SJSA1 (cell line): ENCODE data around the gene CLDN24. TPM values are rescaled to one million over a fixed set of nuclear protein-coding genes. Genes with fewer than 3 reads are reported as not detected.

Experiments
- DNase-seq, 2 experiments: peaks; one replicate each; pipeline ENCODE4 v3.0.0-alpha.2; 2015 to 2020; ENCODE audit warnings: low spot score in 2 of 2, low read depth in 1 of 2
- H3K27ac ChIP-seq: fragments of 250-450 bp; sonication (Bioruptor Pico); 2 replicates; pipeline ENCODE4 v1.5.1; 2020; ENCODE audit warnings: mild to moderate bottlenecking, moderate library complexity
- H3K27me3 ChIP-seq: fragments of 250-450 bp; sonication (Bioruptor Pico); replicated peaks from 2 replicates; pipeline ENCODE4 v1.5.1; 2020; ENCODE audit warnings: mild to moderate bottlenecking, moderate library complexity
- H3K36me3 ChIP-seq: fragments of 250-450 bp; sonication (Bioruptor Pico); 2 replicates; pipeline ENCODE4 v1.5.1; 2020; ENCODE audit warnings: mild to moderate bottlenecking
- H3K4me1 ChIP-seq: fragments of 250-450 bp; sonication (Bioruptor Pico); replicated peaks from 2 replicates; pipeline ENCODE4 v1.6.1; 2021; ENCODE audit warnings: mild to moderate bottlenecking
- H3K4me3 ChIP-seq: fragments of 250-450 bp; sonication (Bioruptor Pico); 2 replicates; pipeline ENCODE4 v1.5.1; 2020; ENCODE audit warnings: mild to moderate bottlenecking
- H3K9me3 ChIP-seq: fragments of 250-450 bp; sonication (Bioruptor Pico); replicated peaks from 2 replicates; pipeline ENCODE4 v1.5.1; 2020; ENCODE audit warnings: mild to moderate bottlenecking
- total RNA-seq: library from RNA; depleted of rRNA; stranded (reverse); fragments of >200 nt; shearing (Covaris generic); gene quantifications from 2 replicates; pipeline ENCODE4 v1.2.3, GENCODE V29; 2014

The CLDN24 gene
- total RNA-seq, 1 experiment from 2014 or later = not detected

GRCh38 chr4:183323295-183323694, 1.1 kb upstream of the CLDN24 start:
- H3K9me3 ChIP-seq = peaks cover 12% of the 10 kb centered on the region; the same call in 1 of the 2 replicates
- no peak overlapping the region for H3K4me3 ChIP-seq
- DNase-seq = no peak
- H3K4me1 ChIP-seq = 0 out of 2 replicates have a peak, but pooled peaks cover 4% of the 10 kb centered on the region
- no peaks in the 10 kb centered on the region for H3K27me3 ChIP-seq
- H3K36me3 ChIP-seq = peaks cover 21% of the 10 kb centered on the region
- H3K27ac ChIP-seq = no peak overlapping the region

DNA sequence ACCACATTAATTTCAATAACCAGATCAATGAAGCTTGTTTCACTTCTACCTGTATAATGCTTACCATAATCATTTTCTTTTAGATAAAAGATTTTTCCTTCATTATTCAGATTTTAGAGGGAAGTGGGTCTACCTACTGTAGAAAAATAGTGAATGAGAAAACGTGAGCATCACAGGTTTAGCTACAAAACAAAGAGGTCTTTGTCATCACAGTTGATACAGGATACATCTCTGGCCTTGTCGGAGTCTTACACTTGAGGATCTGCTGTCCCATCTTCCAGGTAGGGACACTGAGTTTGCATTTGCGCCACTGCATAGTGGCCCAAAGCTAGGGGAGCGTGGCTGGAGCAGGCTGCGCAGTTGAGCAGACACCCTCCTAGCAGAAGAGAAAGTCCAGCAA, 710 bp downstream of the CLDN24 start:
- Histone ChIP-seq H3K27me3 (no peaks in the 10 kb centered on the region), H3K27ac (no peak overlapping the region), H3K9me3 (peaks cover 6% of the 10 kb centered on the region; the same call in 1 of the 2 replicates), H3K4me3 (no peak overlapping the region), H3K36me3 (peaks cover 21% of the 10 kb centered on the region), H3K4me1 (no peaks in the 10 kb centered on the region)
- no peak for DNase-seq

- peaks cover 20% of the 10 kb centered on the region for H3K36me3 ChIP-seq
- no peak overlapping the region for H3K27ac ChIP-seq
- H3K4me3 ChIP-seq = no peak overlapping the region
- DNase-seq = no peak
- no peaks in the 10 kb centered on the region for H3K4me1 ChIP-seq
- H3K27me3 ChIP-seq = no peaks in the 10 kb centered on the region
- peaks cover 1% of the 10 kb centered on the region; the same call in 1 of the 2 replicates for H3K9me3 ChIP-seq
These were observed 1.1 kb downstream of the CLDN24 start for GRCh38 chr4:183321079-183321478.

- Histone ChIP-seq H3K27me3 (no peaks in the 10 kb centered on the region), H3K9me3 (no peaks in the 10 kb centered on the region; the same call in 1 of the 2 replicates), H3K4me3 (no peak within 1 kb of the TSS), H3K36me3 (peaks cover 22% of the 10 kb centered on the region), H3K27ac (no peak within 1 kb of the TSS), H3K4me1 (no peaks in the 10 kb centered on the region)
- DNase-seq = no peak
These were observed 1.8 kb downstream of the CLDN24 start, which contains the start of gene CLDN22 for GRCh38 chr4:183320211-183321059. CLDN22 (minus strand) TSS chr4:183320276; CDS start chr4:183320218, 58 bp downstream.

DNA sequence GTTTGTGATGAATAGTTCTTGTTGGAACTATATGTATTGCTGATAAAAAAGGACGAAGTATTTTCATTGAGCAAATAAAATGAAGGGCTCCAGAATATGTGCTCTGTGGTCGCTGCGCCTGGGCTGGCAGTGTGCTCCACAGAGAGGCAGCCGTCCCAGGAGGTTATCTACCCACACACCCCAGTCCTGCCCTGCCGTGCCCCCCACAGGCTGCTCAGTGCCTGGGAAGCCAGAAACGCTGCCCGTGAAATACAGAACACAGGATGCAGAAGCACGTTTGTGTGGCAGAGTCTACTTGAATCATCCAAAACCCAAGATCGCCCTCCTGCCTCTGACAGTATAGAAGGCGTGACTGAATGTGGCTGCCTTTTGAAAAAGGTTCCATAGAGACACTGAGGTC, 3.6 kb downstream of the CLDN24 start:
- H3K27me3 ChIP-seq = no peaks in the 10 kb centered on the region
- no peak overlapping the region for H3K4me3 ChIP-seq
- no peaks in the 10 kb centered on the region for H3K9me3 ChIP-seq
- H3K36me3 ChIP-seq = peaks cover 40% of the 10 kb centered on the region
- H3K4me1 ChIP-seq = no peaks in the 10 kb centered on the region
- no peak overlapping the region for H3K27ac ChIP-seq
- DNase-seq = no peak

DNA sequence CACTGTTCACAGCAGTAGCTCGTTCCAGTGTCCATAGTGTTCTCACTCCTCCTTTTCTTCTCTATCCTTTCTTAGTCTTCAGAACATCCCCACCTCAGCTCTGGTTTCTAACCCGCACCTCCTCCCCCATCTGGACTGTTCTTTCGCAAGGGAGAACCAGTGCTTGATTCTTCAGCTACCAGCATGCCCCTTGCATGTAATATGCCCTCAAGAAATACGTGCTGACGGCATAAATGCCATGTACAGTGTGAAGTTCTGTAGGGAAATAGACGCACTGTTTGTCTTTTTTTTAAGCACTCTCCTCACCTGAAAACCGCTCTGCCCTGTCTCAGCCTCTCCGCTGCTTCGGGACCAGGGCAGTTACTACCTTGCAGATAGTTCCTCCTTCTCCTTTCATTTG, 7.4 kb downstream of the CLDN24 start:
- Histone ChIP-seq H3K36me3 (peaks cover 50% of the 10 kb centered on the region), H3K27me3 (no peaks in the 10 kb centered on the region), H3K4me3 (no peak overlapping the region), H3K27ac (no peak overlapping the region), H3K4me1 (no peaks in the 10 kb centered on the region), H3K9me3 (no peaks in the 10 kb centered on the region)
- DNase-seq = no peak

GRCh38 chr4:183314336-183314735, 7.9 kb downstream of the CLDN24 start:
- H3K4me1 ChIP-seq = no peaks in the 10 kb centered on the region

GRCh38 chr4:183312841-183313240, 9.4 kb downstream of the CLDN24 start:
- no peak for DNase-seq
- Histone ChIP-seq H3K4me3 (no peak overlapping the region), H3K27me3 (no peaks in the 10 kb centered on the region), H3K27ac (no peak overlapping the region), H3K4me1 (no peaks in the 10 kb centered on the region), H3K36me3 (peaks cover 48% of the 10 kb centered on the region), H3K9me3 (no peaks in the 10 kb centered on the region)

More at GRCh38 chr4:183314336-183314735, 7.9 kb downstream of the CLDN24 start:
- no peak overlapping the region for H3K27ac ChIP-seq
- no peak for DNase-seq
- H3K9me3 ChIP-seq = no peaks in the 10 kb centered on the region
- no peak overlapping the region for H3K4me3 ChIP-seq
- H3K27me3 ChIP-seq = no peaks in the 10 kb centered on the region
- peaks cover 52% of the 10 kb centered on the region for H3K36me3 ChIP-seq

DNA sequence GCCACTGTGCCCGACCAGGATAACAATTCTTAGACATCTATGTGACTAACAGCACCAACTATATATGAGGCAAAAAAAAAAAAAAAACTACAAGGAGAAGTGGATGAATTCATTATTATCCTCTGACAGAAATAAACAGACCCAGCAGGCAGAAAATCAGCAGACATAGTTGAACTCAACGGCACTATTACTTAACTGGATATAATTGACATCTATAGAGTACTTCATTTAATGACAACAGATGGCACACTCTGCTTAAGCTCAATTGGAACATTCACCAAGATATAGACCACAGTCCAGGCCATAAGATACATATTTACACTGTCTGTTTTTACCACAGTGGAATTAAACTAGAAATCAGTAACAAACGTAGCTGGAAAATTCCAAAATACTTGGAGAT, 15.4 kb downstream of the CLDN24 start:
- Histone ChIP-seq H3K27ac (no peak overlapping the region), H3K4me3 (no peak overlapping the region), H3K27me3 (no peaks in the 10 kb centered on the region), H3K36me3 (peaks cover 20% of the 10 kb centered on the region), H3K4me1 (no peaks in the 10 kb centered on the region), H3K9me3 (no peaks in the 10 kb centered on the region)
- no peak for DNase-seq

DNA sequence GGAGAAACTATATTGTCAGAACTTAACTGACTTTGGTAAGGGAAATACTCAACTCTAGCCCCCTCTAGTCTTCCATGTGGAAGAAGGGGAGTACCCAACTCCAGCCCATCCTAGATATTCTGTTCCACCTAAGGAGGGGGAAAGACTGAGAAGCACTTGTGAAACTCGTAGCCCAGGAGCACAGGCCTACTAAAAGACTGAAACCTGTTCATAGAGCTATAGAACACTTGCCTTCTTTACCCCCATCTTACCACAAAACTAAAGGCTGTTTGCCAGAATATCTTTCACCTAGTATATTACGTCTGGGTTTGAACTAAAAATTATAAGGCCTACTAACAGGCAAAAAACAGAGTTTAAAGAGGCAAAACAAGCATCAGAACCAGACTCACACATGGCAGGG, 17.7 kb downstream of the CLDN24 start:
- Histone ChIP-seq H3K36me3 (peaks cover 24% of the 10 kb centered on the region), H3K4me1 (no peaks in the 10 kb centered on the region), H3K9me3 (no peaks in the 10 kb centered on the region), H3K27ac (no peak overlapping the region), H3K27me3 (no peaks in the 10 kb centered on the region), H3K4me3 (no peak overlapping the region)
- no peak for DNase-seq

- Histone ChIP-seq H3K27me3 (no peaks in the 10 kb centered on the region), H3K4me1 (no peaks in the 10 kb centered on the region), H3K4me3 (no peak overlapping the region), H3K9me3 (no peaks in the 10 kb centered on the region), H3K27ac (no peak overlapping the region), H3K36me3 (peaks cover 24% of the 10 kb centered on the region)
- DNase-seq = no peak
These were observed 18.2 kb downstream of the CLDN24 start for GRCh38 chr4:183304067-183304466.

DNA sequence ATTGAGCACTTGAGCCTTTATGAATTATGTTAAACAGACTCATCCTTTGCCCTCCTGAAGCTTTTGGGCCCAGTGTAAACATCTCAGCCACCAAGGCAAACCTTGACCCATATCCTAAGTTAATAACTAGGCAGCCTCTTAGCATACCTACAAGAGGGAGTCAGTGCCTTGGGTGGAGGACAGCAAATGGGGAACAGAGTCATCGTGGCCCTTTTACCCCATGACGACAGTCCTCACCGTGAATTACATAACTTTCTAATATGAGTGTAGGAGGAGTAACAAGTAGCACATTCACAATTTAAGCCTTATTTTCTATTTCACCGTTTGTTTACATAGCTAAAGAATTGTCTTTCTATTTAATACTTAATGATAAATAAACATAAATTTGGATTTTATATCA, 18.9 kb downstream of the CLDN24 start:
- no peak overlapping the region for H3K4me3 ChIP-seq

GRCh38 chr4:183300655-183301054, 21.6 kb downstream of the CLDN24 start:
- no peak for DNase-seq
- Histone ChIP-seq H3K27ac (no peak overlapping the region), H3K4me1 (peaks cover 5% of the 10 kb centered on the region), H3K4me3 (no peak overlapping the region), H3K36me3 (peaks cover 50% of the 10 kb centered on the region), H3K27me3 (no peaks in the 10 kb centered on the region), H3K9me3 (no peaks in the 10 kb centered on the region)

More for the DNA sequence above, 18.9 kb downstream of the CLDN24 start:
- no peak overlapping the region for H3K27ac ChIP-seq
- H3K9me3 ChIP-seq = no peaks in the 10 kb centered on the region
- H3K36me3 ChIP-seq = peaks cover 28% of the 10 kb centered on the region
- no peaks in the 10 kb centered on the region for H3K4me1 ChIP-seq
- no peak for DNase-seq
- no peaks in the 10 kb centered on the region for H3K27me3 ChIP-seq

GRCh38 chr4:183300070-183300469, 22.2 kb downstream of the CLDN24 start:
- no peak for DNase-seq
- H3K9me3 ChIP-seq = no peaks in the 10 kb centered on the region
- no peak overlapping the region for H3K27ac ChIP-seq
- no peak overlapping the region for H3K4me3 ChIP-seq
- peaks cover 10% of the 10 kb centered on the region for H3K4me1 ChIP-seq
- H3K36me3 ChIP-seq = peaks cover 56% of the 10 kb centered on the region
- no peaks in the 10 kb centered on the region for H3K27me3 ChIP-seq
